Effector memory CD4-positive, alpha-beta T cell (primary cell): ENCODE results near the gene GFRA3.

Experiments used
- DNase-seq, 3 donors: peaks; one replicate each; pipeline ENCODE4 v3.0.0-alpha.2; 2020
- H3K27ac ChIP-seq: 2 replicates; pipeline ENCODE4 v1.7.0; 2013; ENCODE audit warnings: mild to moderate bottlenecking, low read length, moderate library complexity; ENCODE audit not compliant: insufficient read depth, poor library complexity, severe bottlenecking
- H3K27me3 ChIP-seq: replicated peaks from 2 replicates; pipeline ENCODE4 v1.7.0; 2013; ENCODE audit warnings: mild to moderate bottlenecking, low read length; ENCODE audit not compliant: insufficient read depth, control insufficient read depth, poor library complexity, severe bottlenecking
- H3K36me3 ChIP-seq: 2 replicates; pipeline ENCODE4 v1.7.0; 2013; ENCODE audit warnings: mild to moderate bottlenecking, low read length, moderate library complexity; ENCODE audit not compliant: control insufficient read depth, insufficient read depth
- H3K4me1 ChIP-seq: 2 replicates; pipeline ENCODE4 v1.7.0; 2013; ENCODE audit warnings: low read length, mild to moderate bottlenecking; ENCODE audit not compliant: control insufficient read depth, insufficient read depth, poor library complexity, severe bottlenecking
- H3K4me3 ChIP-seq: 2 replicates; pipeline ENCODE4 v1.7.0; 2013; ENCODE audit warnings: low read length, low read depth, mild to moderate bottlenecking; ENCODE audit not compliant: insufficient read depth, poor library complexity, severe bottlenecking
- H3K9me3 ChIP-seq: 2 replicates; pipeline ENCODE4 v1.7.0; 2013; ENCODE audit warnings: mild to moderate bottlenecking, low read length, moderate library complexity; ENCODE audit not compliant: control insufficient read depth

Gene GFRA3

DNA sequence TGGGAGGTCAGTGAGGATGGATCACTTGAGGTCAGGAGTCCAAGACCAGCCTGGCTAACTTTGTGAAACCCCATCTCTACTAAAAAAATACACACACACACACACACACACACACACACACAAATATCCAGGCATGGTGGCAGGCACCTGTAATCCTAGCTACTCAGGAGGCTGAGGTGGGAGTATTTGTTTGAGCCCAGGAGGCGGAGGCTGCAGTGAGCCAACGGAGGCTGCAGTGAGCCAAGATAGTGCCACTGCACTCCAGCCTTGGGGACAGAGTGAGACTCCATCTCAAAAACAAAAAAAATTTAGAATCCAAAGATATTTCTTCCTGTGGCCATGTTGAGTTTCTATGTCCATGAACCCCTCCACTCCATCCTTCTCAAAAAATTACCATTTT is 39.8 kb downstream of the GFRA3 start:
- Histone ChIP-seq H3K27me3 (no peaks in the 10 kb centered on the region), H3K36me3 (no peaks in the 10 kb centered on the region), H3K4me1 (no peaks in the 10 kb centered on the region), H3K27ac (no peak overlapping the region), H3K9me3 (no peaks in the 10 kb centered on the region), H3K4me3 (no peak overlapping the region)
- no peak for DNase-seq

DNA sequence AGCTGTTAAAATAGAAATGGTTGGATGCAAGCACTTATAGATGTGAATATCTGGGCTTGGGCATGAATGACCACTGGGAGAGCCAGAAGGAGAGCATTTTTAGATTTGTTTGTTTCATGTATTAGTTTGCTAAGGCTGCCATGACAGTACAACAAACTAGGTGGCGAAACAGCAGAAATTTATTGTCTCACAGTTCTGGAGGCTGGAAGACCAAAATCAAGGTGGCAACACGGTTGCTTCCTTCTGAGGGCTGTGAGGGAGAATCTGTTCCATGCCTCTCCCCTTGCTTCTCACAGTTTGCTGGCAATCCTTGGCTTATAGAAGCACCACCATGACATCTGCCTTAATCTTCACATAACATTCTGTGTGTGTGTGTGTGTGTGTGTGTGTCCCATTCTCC is 41.1 kb downstream of the GFRA3 start:
- no peaks in the 10 kb centered on the region for H3K27me3 ChIP-seq
- H3K4me1 ChIP-seq, result no peaks in the 10 kb centered on the region
- H3K36me3 ChIP-seq, result no peaks in the 10 kb centered on the region
- H3K27ac ChIP-seq, result no peak overlapping the region
- DNase-seq, result no peak
- H3K4me3 ChIP-seq, result no peak overlapping the region
- no peaks in the 10 kb centered on the region for H3K9me3 ChIP-seq

DNA sequence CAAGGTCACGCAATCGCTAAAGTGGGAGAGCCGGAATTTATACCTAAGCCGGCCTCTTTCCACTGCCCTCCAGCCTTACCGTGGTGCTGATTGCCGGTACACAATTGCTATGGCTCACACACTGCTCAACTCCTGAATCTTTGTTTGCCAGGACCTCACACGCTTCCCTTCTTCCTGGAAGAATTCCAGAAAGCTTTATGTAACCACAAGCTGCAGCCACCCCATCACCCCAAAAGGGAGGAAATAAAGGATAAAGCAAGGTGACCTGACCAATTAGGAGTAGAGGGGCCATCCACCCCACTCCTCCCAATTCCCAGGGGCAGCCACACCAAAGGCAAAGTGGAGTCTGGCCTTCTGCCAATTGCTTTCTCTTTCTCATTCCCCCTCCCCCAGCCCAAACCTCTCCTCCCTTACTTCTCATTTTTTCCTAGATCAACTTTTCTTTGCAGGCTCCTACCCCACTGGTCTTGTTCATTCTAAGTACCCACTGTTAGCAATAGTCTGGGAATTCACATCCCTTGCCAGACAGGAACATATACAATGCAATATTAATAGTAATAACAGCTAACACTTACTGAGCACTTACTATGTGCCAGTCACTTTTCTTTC is 43.3 kb downstream of the GFRA3 start:
- Histone ChIP-seq H3K9me3 (no peaks in the 10 kb centered on the region), H3K27ac (no peak overlapping the region), H3K27me3 (no peaks in the 10 kb centered on the region), H3K4me3 (no peak overlapping the region), H3K4me1 (no peaks in the 10 kb centered on the region), H3K36me3 (no peaks in the 10 kb centered on the region)
- DNase-seq, result no peak

DNA sequence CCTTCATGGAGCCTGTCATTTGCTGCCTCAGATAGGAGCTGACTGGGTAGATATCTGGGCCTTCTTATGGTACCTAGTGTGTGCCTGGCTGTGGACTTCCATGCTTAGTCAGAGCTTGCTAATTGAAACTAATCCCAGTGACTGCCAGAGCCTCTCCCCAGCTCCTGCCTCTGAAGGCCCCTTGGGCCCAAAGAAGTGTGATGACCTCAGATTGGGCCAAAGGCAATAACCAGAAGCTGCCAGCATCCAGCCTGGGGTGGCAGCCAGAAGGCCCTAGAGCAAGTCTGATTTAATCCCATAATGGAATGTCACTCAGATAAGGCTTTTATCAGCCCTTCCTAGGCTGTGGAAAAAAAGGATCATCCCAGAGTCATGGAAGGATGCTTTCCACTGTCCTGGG is 44.2 kb downstream of the GFRA3 start:
- no peaks in the 10 kb centered on the region for H3K9me3 ChIP-seq
- no peaks in the 10 kb centered on the region for H3K27me3 ChIP-seq
- no peaks in the 10 kb centered on the region for H3K4me1 ChIP-seq
- H3K36me3 ChIP-seq, result no peaks in the 10 kb centered on the region
- H3K27ac ChIP-seq, result no peak overlapping the region
- H3K4me3 ChIP-seq, result no peak overlapping the region
- DNase-seq, result no peak

DNA sequence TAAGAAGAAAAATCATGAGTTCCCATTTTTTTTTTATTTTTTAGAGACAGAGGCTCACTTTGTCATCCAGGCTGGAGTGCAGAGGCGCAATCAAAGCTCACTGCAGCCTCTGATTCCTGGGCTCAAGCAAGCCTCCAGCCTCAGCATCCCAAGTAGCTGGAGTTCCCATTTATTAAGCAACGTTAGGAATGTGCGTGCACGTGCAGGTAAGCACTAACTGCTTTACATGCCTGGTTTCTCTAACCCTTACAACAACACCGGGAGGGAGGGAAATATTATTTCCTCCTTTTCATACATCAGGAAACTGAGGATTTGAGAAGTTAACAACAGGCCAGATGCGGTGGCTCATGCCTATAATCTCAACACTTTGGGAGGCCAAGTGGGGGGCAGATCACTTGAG is 45.0 kb downstream of the GFRA3 start:
- Histone ChIP-seq H3K36me3 (no peaks in the 10 kb centered on the region), H3K4me3 (no peak overlapping the region), H3K9me3 (no peaks in the 10 kb centered on the region), H3K4me1 (no peaks in the 10 kb centered on the region), H3K27ac (no peak overlapping the region), H3K27me3 (no peaks in the 10 kb centered on the region)
- no peak for DNase-seq

DNA sequence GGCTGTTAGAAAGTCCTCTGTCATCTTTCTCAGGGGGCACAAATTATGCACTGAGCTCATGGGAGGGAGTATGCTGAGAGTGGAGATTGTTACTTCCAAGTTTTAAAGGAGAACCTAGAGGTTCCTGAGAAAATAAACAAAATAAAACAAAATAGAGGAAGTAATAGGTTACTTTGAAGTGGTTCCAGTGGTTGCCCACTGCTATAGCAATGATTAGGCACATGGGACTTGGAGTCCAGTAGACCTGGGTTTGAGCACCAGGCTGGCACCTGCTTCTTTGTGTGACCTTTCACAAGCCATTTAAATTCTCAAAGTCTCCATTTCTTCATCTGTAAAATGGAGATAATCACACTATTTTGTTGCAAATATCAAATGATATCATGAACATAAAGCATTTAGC is 47.5 kb downstream of the GFRA3 start:
- Histone ChIP-seq H3K4me1 (no peaks in the 10 kb centered on the region), H3K27ac (no peak overlapping the region), H3K9me3 (no peaks in the 10 kb centered on the region), H3K27me3 (no peaks in the 10 kb centered on the region), H3K36me3 (no peaks in the 10 kb centered on the region), H3K4me3 (no peak overlapping the region)
- DNase-seq, result no peak

DNA sequence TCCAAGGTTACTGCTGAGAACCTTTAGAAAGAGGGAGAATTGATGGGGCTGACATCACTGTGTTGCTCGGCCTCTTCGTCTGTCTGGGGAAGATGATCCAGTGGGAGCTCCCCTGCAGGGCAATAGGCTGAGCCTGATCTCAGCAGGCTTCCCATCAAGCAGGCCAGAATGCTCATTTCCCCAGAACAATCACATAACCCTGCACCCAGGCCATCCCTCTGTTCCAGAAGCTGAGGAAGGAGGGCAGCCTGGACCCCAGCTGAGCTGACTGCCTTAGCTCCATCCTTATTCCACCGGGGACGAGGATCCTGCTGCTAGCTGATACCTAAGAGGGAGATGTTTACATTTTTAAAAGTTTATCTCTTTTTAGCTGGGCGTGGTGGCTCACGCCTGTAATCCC is 49.7 kb downstream of the GFRA3 start:
- Histone ChIP-seq H3K27me3 (no peaks in the 10 kb centered on the region), H3K27ac (no peak overlapping the region), H3K4me3 (no peak overlapping the region), H3K36me3 (no peaks in the 10 kb centered on the region), H3K4me1 (no peaks in the 10 kb centered on the region), H3K9me3 (no peaks in the 10 kb centered on the region)
- no peak for DNase-seq

DNA sequence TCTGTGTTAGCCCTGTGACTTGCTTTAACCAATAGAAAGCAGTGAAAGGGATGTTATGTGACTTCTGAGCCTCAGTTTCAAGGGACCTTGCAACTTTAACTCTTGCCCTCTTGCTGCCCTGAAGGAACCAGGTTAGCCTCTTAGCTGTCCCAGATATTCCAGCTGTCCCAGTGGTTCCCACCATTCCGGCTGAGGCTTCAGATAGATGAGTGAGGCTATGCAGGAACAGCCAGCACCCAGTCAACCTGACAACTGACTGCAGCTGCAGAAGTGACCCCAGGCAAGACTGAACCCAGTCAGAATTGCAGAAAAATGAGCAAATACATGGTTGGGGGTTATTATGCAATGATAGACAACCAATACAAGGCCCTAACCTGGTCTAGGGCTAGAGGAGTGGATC is 50.9 kb downstream of the GFRA3 start:
- Histone ChIP-seq H3K27ac (no peak overlapping the region), H3K9me3 (no peaks in the 10 kb centered on the region), H3K4me3 (no peak overlapping the region), H3K4me1 (no peaks in the 10 kb centered on the region), H3K36me3 (no peaks in the 10 kb centered on the region), H3K27me3 (no peaks in the 10 kb centered on the region)
- DNase-seq, result no peak

DNA sequence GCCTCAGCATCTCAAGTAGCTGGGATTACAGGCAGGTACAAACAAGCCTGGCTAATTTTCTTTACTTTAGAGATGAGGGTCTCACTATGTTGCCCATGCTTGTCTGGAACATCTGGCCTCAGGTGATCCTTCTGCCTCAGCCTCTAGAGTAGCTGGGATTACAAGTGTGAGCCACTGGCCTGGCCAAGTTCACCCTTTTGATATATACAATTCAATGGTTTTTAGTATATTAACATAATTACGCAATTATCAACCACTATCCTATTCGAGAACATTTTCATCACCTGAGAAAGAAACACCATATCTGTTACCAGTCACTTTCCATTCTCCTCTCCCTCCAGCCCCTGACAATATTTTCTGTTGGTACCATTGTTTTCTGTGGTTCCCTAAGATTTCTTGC is 57.6 kb downstream of the GFRA3 start:
- Histone ChIP-seq H3K27me3 (no peaks in the 10 kb centered on the region), H3K4me3 (no peak overlapping the region), H3K4me1 (peaks cover 7% of the 10 kb centered on the region), H3K36me3 (no peaks in the 10 kb centered on the region), H3K27ac (no peak overlapping the region), H3K9me3 (no peaks in the 10 kb centered on the region)
- DNase-seq, result no peak

DNA sequence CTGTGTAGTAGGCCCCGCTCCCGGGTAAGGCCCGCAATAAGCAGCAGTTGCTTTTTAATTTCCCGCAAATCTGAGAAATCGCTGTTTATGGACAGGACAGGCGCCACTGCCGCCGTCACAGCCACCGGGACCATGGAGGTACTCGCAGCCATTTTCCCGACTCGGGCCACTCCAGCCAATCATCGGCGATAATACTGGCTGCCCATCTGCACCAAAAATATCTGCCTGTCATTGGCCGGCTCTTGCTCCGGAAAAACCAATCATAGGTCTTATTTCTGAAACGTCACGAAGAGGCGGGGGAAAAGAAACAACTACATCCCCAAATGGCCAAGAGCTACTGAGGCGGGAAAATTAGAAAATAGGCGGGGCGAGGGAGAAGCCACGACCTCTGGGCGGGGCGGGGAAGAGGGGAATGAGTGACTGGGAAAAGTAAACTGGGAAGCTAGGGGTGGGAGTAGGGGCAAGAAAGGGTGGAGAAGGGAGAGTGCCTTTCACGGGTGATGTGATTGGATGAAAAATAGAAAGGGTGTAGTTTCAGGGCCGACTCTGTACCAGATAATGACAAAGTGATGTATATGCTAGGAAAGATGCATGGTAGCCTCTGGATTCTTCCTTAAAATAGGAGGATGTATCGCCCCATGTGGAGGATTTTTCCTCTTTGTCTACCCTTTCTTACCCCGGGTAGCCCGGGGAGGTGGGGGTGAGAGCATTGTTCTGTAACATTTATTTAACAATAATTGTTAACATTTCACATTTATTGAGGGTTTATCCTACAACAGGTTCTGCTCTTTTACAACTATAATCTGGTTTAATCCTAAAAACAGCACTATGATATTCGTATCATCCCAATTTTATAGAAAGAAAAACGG is 61.0 kb downstream of the GFRA3 start, which contains the start of gene CDC23:
CDC23 (minus strand) TSS at position 163 of the 869 bp plus-strand sequence; CDS start at position 152, 11 bp downstream.
- H3K36me3 ChIP-seq, result peaks cover 4% of the 10 kb centered on the region
- peak within 1 kb of the TSS; percentile 96 for H3K4me3 ChIP-seq
- H3K4me1 ChIP-seq, result peaks cover 7% of the 10 kb centered on the region
- DNase-seq, result peak; percentile 80 to 91 (median 84)
- no peaks in the 10 kb centered on the region for H3K9me3 ChIP-seq
- no peaks in the 10 kb centered on the region for H3K27me3 ChIP-seq
- H3K27ac ChIP-seq, result peak within 1 kb of the TSS; percentile 79
